Subcutaneous abdominal adipose tissue (tissue), 5 donors: ENCODE data around the gene ZFYVE27.

Source experiments
- H3K27ac ChIP-seq: one replicate; pipeline ENCODE4 v1.7.0; 2013; ENCODE audit warnings: low read depth, mild to moderate bottlenecking, inconsistent platforms, low read length, moderate library complexity
- H3K27me3 ChIP-seq, 5 donors: one replicate each; pipeline ENCODE4 v1.7.0; 2013; ENCODE audit warnings: low read length in 5 of 5, inconsistent platforms in 1 of 5; ENCODE audit not compliant: control insufficient read depth in 5 of 5, insufficient read depth in 4 of 5
- H3K36me3 ChIP-seq, 5 donors: one replicate each; pipeline ENCODE4 v1.7.0; 2013; ENCODE audit warnings: low read length in 5 of 5; ENCODE audit not compliant: control insufficient read depth in 5 of 5, insufficient read depth in 5 of 5
- H3K4me1 ChIP-seq, 5 donors: one replicate each; pipeline ENCODE4 v1.7.0; 2013; ENCODE audit warnings: low read length in 5 of 5, mild to moderate bottlenecking in 3 of 5, moderate library complexity in 1 of 5; ENCODE audit not compliant: control insufficient read depth in 5 of 5, insufficient read depth in 5 of 5
- H3K4me3 ChIP-seq, 5 donors: one replicate each; pipeline ENCODE4 v1.7.0; 2013; ENCODE audit warnings: low read length in 5 of 5, low read depth in 1 of 5
- H3K9ac ChIP-seq, 5 donors: one replicate each; pipeline ENCODE4 v1.7.0; 2013; ENCODE audit warnings: low read length in 5 of 5, mild to moderate bottlenecking in 4 of 5, moderate library complexity in 3 of 5
- H3K9me3 ChIP-seq, 5 donors: one replicate each; pipeline ENCODE4 v1.7.0; 2013; ENCODE audit warnings: low read length in 5 of 5; ENCODE audit not compliant: control insufficient read depth in 5 of 5
- donor health status: healthy.
- donor health status: healthy.
- donor health status: healthy.
- donor health status: healthy.
- donor health status: healthy.

ZFYVE27 gene

GRCh38 chr10:97729014-97729413, 7.9 kb upstream of the ZFYVE27 start:
- Histone ChIP-seq H3K9ac (no peak overlapping the region), H3K4me3 (no peak overlapping the region), H3K4me1 (peaks cover 0 to 8% (median 5%) of the 10 kb centered on the region in 5 donors), H3K27ac (no peak overlapping the region), H3K9me3 (no peaks in the 10 kb centered on the region), H3K27me3 (no peaks in the 10 kb centered on the region), H3K36me3 (no peaks in the 10 kb centered on the region)

GRCh38 chr10:97731346-97732051, 5.4 kb upstream of the ZFYVE27 start:
- no peaks in the 10 kb centered on the region for H3K36me3 ChIP-seq
- peaks cover 0 to 10% (median 7%) of the 10 kb centered on the region in 5 donors for H3K4me1 ChIP-seq
- H3K4me3 ChIP-seq: no peak overlapping the region
- no peaks in the 10 kb centered on the region for H3K9me3 ChIP-seq
- no peaks in the 10 kb centered on the region for H3K27me3 ChIP-seq
- H3K9ac ChIP-seq: no peak overlapping the region
- H3K27ac ChIP-seq: no peak overlapping the region

- H3K9ac ChIP-seq: no peak overlapping the region
- no peaks in the 10 kb centered on the region for H3K36me3 ChIP-seq
These were observed 4.9 kb upstream of the ZFYVE27 start for GRCh38 chr10:97732052-97732359.

GRCh38 chr10:97733256-97733655, 3.7 kb upstream of the ZFYVE27 start:
- Histone ChIP-seq H3K27ac (no peak overlapping the region), H3K9ac (no peak overlapping the region), H3K36me3 (no peaks in the 10 kb centered on the region), H3K4me3 (no peak overlapping the region), H3K9me3 (no peaks in the 10 kb centered on the region), H3K27me3 (no peaks in the 10 kb centered on the region), H3K4me1 (peaks cover 3 to 18% (median 13%) of the 10 kb centered on the region in 5 donors)

More at GRCh38 chr10:97732052-97732359, 4.9 kb upstream of the ZFYVE27 start:
- Histone ChIP-seq H3K4me3 (no peak overlapping the region), H3K27ac (no peak overlapping the region), H3K27me3 (no peaks in the 10 kb centered on the region), H3K9me3 (no peaks in the 10 kb centered on the region), H3K4me1 (peaks cover 0 to 9% (median 6%) of the 10 kb centered on the region in 5 donors)

- H3K9me3 ChIP-seq: no peaks in the 10 kb centered on the region
- peaks cover 0 to 2% (median 0%) of the 10 kb centered on the region in 5 donors for H3K36me3 ChIP-seq
- no peak overlapping the region for H3K9ac ChIP-seq
- H3K27me3 ChIP-seq: no peaks in the 10 kb centered on the region
- no peak overlapping the region for H3K4me3 ChIP-seq
- no peak overlapping the region for H3K27ac ChIP-seq
- H3K4me1 ChIP-seq: peaks cover 3 to 24% (median 17%) of the 10 kb centered on the region in 5 donors
These were observed 2.9 kb upstream of the ZFYVE27 start for GRCh38 chr10:97734021-97734420.

- Histone ChIP-seq H3K9me3 (no peaks in the 10 kb centered on the region), H3K27me3 (no peaks in the 10 kb centered on the region), H3K36me3 (peaks cover 7 to 16% (median 12%) of the 10 kb centered on the region in 5 donors), H3K4me1 (peaks cover 3 to 24% (median 17%) of the 10 kb centered on the region in 5 donors), H3K27ac (no peak overlapping the region), H3K9ac (peak overlapping the region in 2 of 5 donors; percentile 95 to 96), H3K4me3 (peak overlapping the region; percentile 42 to 96 (median 91))
These were observed 476 bp upstream of the ZFYVE27 start for GRCh38 chr10:97736403-97736901.

- Histone ChIP-seq H3K36me3 (peaks cover 8 to 17% (median 16%) of the 10 kb centered on the region in 5 donors), H3K9ac (peak overlapping the region; percentile 84 to 99 (median 96)), H3K27me3 (no peaks in the 10 kb centered on the region), H3K4me1 (peaks cover 3 to 25% (median 17%) of the 10 kb centered on the region in 5 donors), H3K4me3 (peak overlapping the region; percentile 88 to 96 (median 91)), H3K27ac (peak overlapping the region; percentile 89), H3K9me3 (no peaks in the 10 kb centered on the region)
These were observed 890 bp downstream of the ZFYVE27 start for GRCh38 chr10:97737770-97738265.

- Histone ChIP-seq H3K9me3 (no peaks in the 10 kb centered on the region), H3K36me3 (peaks cover 10 to 25% (median 24%) of the 10 kb centered on the region in 5 donors), H3K27me3 (no peaks in the 10 kb centered on the region), H3K4me1 (peaks cover 3 to 33% (median 17%) of the 10 kb centered on the region in 5 donors), H3K9ac (peak overlapping the region in 2 of 5 donors; percentile 11 to 24), H3K27ac (no peak overlapping the region), H3K4me3 (peak overlapping the region in 1 of 5 donors; percentile 95)
These were observed 1.7 kb downstream of the ZFYVE27 start for GRCh38 chr10:97738616-97739015.

- H3K27me3 ChIP-seq: no peaks in the 10 kb centered on the region
- H3K4me1 ChIP-seq: peaks cover 3 to 33% (median 17%) of the 10 kb centered on the region in 5 donors
- H3K4me3 ChIP-seq: no peak overlapping the region
- H3K9ac ChIP-seq: no peak overlapping the region
- no peak overlapping the region for H3K27ac ChIP-seq
- no peaks in the 10 kb centered on the region for H3K9me3 ChIP-seq
- peaks cover 13 to 44% (median 39%) of the 10 kb centered on the region in 5 donors for H3K36me3 ChIP-seq
These were observed 3.7 kb downstream of the ZFYVE27 start for GRCh38 chr10:97740613-97741012.

GRCh38 chr10:97743169-97743943, 6.4 kb downstream of the ZFYVE27 start:
- Histone ChIP-seq H3K4me1 (peaks cover 0 to 17% (median 3%) of the 10 kb centered on the region in 5 donors), H3K36me3 (peaks cover 19 to 68% (median 53%) of the 10 kb centered on the region in 5 donors), H3K9me3 (no peaks in the 10 kb centered on the region), H3K27ac (no peak overlapping the region), H3K4me3 (no peak overlapping the region), H3K27me3 (no peaks in the 10 kb centered on the region), H3K9ac (peak overlapping the region in 1 of 5 donors; percentile 44)
